Activated CD8-positive, alpha-beta memory T cell treated with anti-CD3 and anti-CD28 coated beads, Interleukin-2, amount 50 U/mL, for 1 hour (primary cell): Measurements from ENCODE around the gene TSR1.
"Not testable (repeated sequence)": the region's sequence is repeated elsewhere in the genome, so short reads cannot be mapped to it uniquely, and the experiment has no call there.

Experiments
- DNase-seq: peaks from one replicate; pipeline ENCODE4 v3.0.0-alpha.2; 2020; ENCODE audit errors: extremely low read depth

The TSR1 gene

DNA sequence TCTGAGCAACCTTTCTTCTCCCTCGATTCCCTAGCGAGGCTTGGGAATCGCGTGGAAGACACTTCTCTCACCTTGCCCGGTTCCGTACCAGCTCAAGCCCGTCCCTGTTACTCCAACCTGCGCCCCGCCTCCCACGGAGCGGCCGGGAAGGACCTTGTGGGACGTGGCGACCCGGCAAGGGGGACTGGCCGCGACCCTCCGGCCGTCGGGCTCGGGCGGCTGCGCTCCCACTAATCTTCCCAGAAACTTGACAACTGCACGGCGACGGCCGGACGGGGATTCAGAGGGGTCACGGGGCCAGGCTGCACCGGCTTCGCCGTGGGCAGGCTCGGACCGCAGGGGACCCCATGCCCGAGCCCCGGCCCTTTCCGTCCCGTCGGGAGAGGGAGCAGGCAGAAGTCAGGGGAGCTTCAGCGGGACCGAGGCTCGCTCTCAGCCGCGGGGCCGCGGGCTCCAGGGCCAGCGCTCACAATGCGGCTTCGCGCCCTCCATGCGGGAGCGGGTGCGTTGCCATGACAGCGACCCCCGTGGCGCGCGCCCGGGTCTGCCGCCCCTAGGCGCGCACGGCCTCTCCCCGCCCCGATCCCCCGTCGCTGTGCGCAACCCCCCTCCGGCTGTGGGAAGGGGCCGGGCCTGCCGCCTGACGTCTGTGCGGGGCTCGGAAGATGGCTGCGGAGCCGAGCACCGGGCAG is 741 bp upstream of the TSR1 start, which contains the start of gene SGSM2:
Gene SGSM2, plus strand, starts transcription at position 650 of the 692 bp plus-strand sequence. CDS start 188 bp downstream, outside the sequence.
- DNase-seq, result peak; percentile 42

DNA sequence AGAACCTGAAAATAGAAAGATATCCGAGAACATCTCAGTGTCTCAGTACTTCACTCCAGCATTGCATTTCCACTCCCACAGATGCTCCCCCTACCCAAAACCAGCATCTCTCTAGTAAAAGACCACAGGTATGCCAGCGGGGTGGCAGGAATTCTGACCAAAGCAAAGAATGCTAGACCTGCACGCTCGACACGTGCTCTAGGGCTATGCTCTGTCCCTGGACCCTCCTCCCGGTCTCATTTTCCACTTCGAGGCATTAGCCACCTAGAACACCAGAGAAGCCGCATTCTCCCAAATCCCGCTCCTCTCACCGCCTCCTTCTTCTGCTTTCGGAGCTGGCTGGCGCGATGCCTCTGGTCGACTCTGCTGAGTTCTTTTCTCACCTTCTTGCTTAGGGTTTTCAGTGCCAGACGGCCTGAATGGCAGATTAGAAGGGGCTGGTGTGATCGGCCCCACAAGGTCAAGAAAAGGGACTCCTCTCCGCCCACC is 487 bp downstream of the TSR1 start:
- DNase-seq, result no peak

DNA sequence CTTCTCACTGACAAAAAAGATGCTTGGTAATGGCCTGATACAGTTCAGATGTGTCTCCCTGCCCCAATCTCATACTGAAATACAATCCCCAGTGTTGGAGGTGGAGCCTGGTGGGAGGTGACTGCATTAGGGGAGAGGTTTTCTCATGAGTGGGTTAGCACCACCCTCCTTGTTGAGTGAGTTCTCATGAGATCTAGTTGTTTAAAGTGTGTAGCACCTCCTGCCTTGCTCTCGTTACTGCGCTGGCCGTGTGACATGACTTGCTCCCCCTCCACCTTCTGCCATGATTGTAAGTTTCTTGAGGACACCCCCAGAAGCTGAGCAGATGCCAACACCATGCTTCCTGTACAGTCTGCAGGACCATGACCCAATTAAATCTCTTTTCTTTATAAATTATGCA is 5.0 kb downstream of the TSR1 start:
- DNase-seq, result no peak

DNA sequence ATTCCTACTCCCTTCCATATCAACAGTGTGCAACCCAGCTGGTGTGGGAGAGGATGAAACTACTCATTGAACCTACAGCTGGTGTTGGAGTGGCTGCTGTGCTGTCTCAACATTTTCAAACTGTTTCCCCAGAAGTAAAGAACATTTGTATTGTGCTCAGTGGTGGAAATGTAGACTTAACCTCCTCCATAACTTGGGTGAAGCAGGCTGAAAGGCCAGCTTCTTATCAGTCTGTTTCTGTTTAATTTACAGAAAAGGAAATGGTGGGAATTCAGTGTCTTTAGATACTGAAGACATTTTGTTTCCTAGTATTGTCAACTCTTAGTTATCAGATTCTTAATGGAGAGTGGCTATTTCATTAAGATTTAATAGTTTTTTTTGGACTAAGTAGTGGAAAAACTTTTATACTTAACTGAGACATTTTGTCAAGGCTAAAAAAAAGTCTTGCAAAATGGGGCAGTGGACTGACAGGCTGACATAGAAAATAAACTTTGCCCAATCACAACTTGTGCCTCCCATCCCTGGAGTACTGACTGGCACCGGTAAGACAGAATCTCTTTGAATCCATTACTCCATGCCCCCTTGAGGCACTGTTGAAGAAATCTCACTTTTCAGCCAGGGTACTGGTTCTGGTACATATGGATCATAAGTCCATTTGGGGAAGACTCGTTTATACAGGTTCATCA is 12.5 kb downstream of the TSR1 start:
- no peak for DNase-seq

DNA sequence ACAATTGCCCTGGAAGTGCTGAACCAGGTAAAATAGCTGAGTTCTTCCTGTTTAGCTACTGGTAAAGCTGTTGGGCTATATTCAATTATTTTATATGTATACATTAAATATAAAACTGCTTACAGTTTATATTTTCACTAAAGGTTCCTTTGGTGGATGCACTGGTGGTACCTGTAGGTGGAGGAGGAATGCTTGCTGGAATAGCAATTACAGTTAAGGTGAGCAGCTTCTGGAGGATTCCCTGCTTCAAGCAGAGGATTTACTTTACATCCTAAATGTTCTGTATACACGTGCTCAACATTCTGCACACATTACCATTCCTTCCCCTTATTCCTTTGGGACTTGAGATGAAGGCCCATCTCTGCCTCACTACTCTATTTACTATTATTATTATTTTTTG is 14.9 kb downstream of the TSR1 start:
- no peak for DNase-seq

GRCh38 chr17:2319051-2319450 is 17.2 kb downstream of the TSR1 start:
- no peak for DNase-seq

DNA sequence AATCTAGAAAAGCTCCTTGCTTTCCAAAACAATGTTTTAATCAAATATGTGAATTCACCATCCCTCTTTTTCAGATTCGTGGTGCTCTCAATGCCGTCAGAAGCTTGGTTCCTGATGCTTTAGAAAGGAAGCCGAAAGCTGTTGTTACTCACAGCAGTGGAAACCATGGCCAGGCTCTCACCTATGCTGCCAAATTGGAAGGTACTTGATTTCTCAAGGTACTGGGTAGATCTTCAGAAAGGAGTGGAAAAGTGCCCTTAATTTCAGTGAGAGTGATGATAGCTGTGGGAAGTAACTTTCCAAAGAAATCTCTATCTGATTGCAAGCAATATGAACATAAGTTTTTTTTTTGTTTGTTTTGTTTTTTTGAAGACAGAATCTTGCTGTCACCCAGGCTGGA is 18.5 kb downstream of the TSR1 start:
- DNase-seq, result no peak

DNA sequence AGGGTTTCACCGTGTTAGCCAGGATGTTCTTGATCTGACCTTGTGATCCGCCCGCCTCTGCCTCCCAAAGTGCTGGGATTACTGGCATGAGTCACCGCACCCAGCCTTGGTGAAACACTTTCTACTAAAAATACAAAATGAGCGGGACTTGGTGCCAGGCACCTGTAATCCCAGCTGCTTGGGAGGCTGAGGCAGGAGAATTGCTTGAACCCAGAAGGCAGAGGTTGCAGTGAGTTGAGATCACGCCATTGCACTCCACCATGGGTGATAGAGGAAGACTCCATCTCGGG is 19.4 kb downstream of the TSR1 start:
- DNase-seq, result not testable (repeated sequence)

- DNase-seq, result no peak
Observed at GRCh38 chr17:2312736-2313135, 23.5 kb downstream of the TSR1 start.

DNA sequence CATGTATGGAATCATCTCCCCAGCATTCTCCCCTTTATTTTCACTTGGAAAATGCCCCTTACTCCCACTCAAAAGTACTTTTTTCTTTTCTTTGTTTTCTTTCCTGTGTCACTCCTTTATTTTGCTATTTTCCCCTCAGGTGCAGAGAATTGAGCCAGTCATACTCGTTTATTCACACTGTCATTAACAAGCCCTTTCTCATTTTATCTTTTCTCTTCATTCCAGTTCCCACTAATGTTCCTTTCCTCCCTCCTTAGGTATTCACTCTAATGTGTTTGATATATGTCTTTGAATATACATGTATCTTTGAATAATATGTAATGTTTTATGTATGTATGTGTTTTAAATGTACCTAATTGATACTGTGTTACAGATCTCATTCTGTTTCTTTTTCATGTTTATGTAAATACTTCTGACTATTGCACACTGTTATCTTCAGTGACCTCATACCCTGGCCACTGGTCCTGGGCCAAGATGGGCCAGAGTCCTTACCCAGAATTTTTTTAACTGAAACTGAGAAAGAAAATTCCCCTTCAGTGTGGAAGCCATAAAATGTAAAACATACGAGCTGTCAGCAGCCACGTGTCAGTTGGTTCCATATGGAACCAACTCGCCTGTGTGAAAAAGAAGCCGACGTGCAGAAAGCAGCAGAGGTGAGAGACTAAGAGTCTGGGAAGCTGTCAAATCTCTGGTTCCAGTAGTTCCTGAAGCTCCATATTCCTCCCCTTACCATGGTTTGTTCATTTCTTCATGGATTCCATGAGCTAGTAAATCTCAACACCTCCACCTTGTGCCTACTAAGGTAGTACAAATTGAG is 26.7 kb downstream of the TSR1 start:
- DNase-seq, result no peak

- DNase-seq, result no peak
Observed at GRCh38 chr17:2304931-2305330, 31.3 kb downstream of the TSR1 start.

DNA sequence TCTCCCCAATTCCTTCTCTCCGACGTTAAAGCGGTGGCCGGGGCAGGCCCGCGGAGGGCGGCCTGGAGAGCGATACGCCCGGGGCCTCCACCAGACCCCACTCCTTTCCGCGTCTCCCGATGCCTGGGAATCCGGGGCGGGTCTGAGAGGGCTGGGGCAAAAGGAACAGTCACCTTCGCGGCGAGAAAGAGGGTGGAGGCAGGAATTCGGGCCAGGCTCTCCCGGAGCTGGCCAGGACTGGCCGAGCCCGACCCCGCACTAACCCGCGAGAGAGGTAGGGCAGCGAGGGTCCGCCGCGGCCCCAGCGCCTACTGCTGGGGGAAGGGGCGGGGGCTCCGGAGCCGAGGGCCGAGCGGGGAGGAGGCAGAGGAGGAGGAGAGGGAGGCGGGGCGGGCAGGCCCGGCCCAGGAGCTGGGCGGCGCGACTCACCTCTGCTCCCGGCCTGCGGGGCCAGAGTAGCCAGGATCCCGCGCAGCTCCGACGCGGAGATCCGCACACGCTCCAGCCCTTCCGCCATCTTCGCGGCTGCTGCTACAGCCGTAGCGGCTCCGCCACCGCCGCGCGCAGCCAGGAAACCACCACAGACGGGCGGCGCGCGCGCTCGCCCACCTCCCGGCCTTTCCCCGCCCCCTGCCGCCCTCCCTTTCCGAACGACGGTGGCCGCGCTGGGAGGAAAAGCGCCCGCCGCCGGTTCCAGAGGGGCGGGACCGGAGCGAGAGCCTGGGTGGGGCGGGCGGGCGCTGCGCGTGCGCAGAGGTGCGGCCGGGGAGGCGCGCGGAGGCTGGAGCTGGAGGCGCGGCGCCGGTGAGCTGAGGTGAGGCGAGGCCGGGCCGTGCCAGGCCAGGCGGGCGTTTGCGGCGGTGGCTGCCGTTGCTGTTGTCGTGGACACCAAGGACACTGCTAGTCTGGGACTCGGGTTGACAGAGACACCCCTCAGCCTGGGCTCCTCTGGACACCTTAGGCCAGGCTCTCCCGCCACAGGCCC is 32.8 kb downstream of the TSR1 start, which contains the start of the genes SMG6 and SRR:
Gene SMG6, minus strand, starts transcription at position 582 of the 985 bp plus-strand sequence. Its CDS starts 65 bp downstream, at position 517.
Gene SRR, plus strand, starts transcription at position 747 of the 985 bp plus-strand sequence. CDS start 11,611 bp downstream, outside the sequence.
- DNase-seq, result peak; percentile 83

DNA sequence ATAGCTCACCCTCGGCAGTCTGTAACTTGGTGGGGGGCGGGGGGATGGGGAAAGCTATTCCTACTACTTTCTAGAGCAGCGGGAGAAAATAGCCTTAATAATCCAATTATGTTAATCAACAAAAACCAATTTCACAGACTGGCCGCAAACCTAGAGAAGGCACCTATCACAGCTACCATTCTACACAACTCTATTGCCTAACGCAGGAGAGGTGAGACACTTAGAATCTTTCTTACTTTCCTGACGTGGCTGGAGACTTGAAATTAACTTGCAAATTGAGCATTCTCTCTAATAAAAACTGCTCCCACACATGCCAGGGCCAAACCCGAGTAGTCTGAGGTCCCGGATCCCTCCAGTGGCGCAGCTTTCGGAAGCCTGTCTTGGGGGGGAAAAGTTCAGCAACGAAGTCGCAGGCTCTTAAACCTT is 33.5 kb downstream of the TSR1 start:
- no peak for DNase-seq

GRCh38 chr17:2299756-2300155 is 36.5 kb downstream of the TSR1 start:
- DNase-seq, result no peak

DNA sequence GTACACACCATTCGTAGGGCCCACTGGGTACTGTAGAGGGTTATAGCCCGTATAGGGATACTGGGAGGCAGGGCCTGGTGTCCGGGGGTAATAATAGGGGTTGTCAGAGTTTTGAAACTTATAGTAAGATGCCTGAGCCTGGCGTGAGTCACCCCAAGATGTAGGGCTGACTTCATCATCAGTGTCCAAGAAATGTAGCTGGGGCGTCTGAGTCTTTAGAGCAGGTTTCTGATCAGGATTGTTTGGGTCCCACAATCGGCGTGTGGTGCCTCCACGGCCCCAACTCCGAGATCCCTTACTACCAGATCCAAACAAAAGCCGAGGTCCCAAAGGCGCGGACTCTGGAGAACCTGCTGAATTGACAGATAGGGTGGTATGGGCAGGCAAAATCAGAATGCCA is 37.1 kb downstream of the TSR1 start:
- DNase-seq, result no peak

- no peak for DNase-seq
Observed at GRCh38 chr17:2297023-2297422, 39.2 kb downstream of the TSR1 start.

DNA sequence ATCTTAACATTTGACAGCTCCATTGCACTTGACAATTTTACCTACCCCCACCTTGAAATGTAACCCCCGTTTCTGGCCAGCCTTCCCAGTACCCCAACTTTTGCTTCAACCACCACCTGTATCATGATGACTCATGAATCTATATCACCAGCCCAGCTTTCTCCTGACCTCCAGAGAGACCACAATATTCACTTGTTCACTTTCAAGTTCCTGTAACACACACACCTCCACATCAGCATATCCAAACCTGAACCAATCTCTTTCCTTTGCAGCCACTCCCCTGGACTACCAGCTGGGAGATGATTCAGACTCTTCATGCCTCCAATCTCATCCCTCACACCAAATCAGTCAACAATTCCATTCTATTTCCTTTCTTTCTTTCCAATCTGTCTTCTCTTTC is 40.7 kb downstream of the TSR1 start:
- no peak for DNase-seq

GRCh38 chr17:2292100-2292499 is 44.2 kb downstream of the TSR1 start:
- no peak for DNase-seq

GRCh38 chr17:2289878-2290478 is 46.3 kb downstream of the TSR1 start:
- DNase-seq, result no peak

- no peak for DNase-seq
Observed at GRCh38 chr17:2283302-2283701, 53.0 kb downstream of the TSR1 start.
